ENCODE data around the gene CLCN3.

CLCN3 gene

GRCh38 chr4:169634975-169635374 lies 14.6 kb downstream of the CLCN3 start:
- Histone ChIP-seq H3K79me2 (peaks cover 6% of the 10 kb centered on the region), H3K4me1 (no peaks in the 10 kb centered on the region), H3K4me2 (ENCODE audit: low read length) (no peak overlapping the region), H3K27me3 (ENCODE audit: control insufficient read depth, insufficient read depth, low read length) (no peaks in the 10 kb centered on the region), H2AFZ (no peak overlapping the region), H3K27ac (no peak overlapping the region), H3K9me3 (ENCODE audit: control insufficient read depth, low read length) (no peaks in the 10 kb centered on the region), H3K36me3 (ENCODE audit: control insufficient read depth, insufficient read depth, low read length) (no peaks in the 10 kb centered on the region), H3K9ac (no peak overlapping the region), H3K4me3 (ENCODE audit: low read depth, low read length) (no peak overlapping the region)
- no peak for TF ChIP-seq CTCF (IDR thresholded peaks at IDR 0.05)

- Histone ChIP-seq H3K4me3 (ENCODE audit: low read depth, low read length) (no peak overlapping the region), H3K4me2 (ENCODE audit: low read length) (no peak overlapping the region), H3K9ac (no peak overlapping the region), H3K27me3 (ENCODE audit: control insufficient read depth, insufficient read depth, low read length) (no peaks in the 10 kb centered on the region), H2AFZ (no peak overlapping the region), H3K27ac (no peak overlapping the region), H3K9me3 (ENCODE audit: control insufficient read depth, low read length) (no peaks in the 10 kb centered on the region), H3K4me1 (no peaks in the 10 kb centered on the region), H3K36me3 (ENCODE audit: control insufficient read depth, insufficient read depth, low read length) (no peaks in the 10 kb centered on the region), H3K79me2 (peaks cover 6% of the 10 kb centered on the region)
- TF ChIP-seq CTCF (IDR thresholded peaks at IDR 0.05) = no peak
Observed at GRCh38 chr4:169640261-169640870, 20.0 kb downstream of the CLCN3 start.

GRCh38 chr4:169644802-169645201 lies 24.4 kb downstream of the CLCN3 start:
- no peak for TF ChIP-seq CTCF (IDR thresholded peaks at IDR 0.05)
- no peaks in the 10 kb centered on the region for H3K79me2 ChIP-seq
- H3K9me3 ChIP-seq (ENCODE audit: control insufficient read depth, low read length) = no peaks in the 10 kb centered on the region

GRCh38 chr4:169645627-169646026 lies 25.2 kb downstream of the CLCN3 start:
- Histone ChIP-seq H3K27ac (no peak overlapping the region), H3K36me3 (ENCODE audit: control insufficient read depth, insufficient read depth, low read length) (no peaks in the 10 kb centered on the region), H2AFZ (no peak overlapping the region), H3K4me2 (ENCODE audit: low read length) (no peak overlapping the region), H3K27me3 (ENCODE audit: control insufficient read depth, insufficient read depth, low read length) (no peaks in the 10 kb centered on the region), H3K79me2 (no peaks in the 10 kb centered on the region), H3K9me3 (ENCODE audit: control insufficient read depth, low read length) (no peaks in the 10 kb centered on the region), H3K4me1 (no peaks in the 10 kb centered on the region), H3K4me3 (ENCODE audit: low read depth, low read length) (no peak overlapping the region), H3K9ac (no peak overlapping the region)
- TF ChIP-seq CTCF (IDR thresholded peaks at IDR 0.05) = no peak

More at GRCh38 chr4:169644802-169645201, 24.4 kb downstream of the CLCN3 start:
- no peak overlapping the region for H3K4me3 ChIP-seq (ENCODE audit: low read depth, low read length)
- H3K4me1 ChIP-seq = no peaks in the 10 kb centered on the region
- H3K4me2 ChIP-seq (ENCODE audit: low read length) = no peak overlapping the region
- no peaks in the 10 kb centered on the region for H3K27me3 ChIP-seq (ENCODE audit: control insufficient read depth, insufficient read depth, low read length)
- H3K36me3 ChIP-seq (ENCODE audit: control insufficient read depth, insufficient read depth, low read length) = no peaks in the 10 kb centered on the region
- no peak overlapping the region for H2AFZ ChIP-seq
- no peak overlapping the region for H3K9ac ChIP-seq
- no peak overlapping the region for H3K27ac ChIP-seq

GRCh38 chr4:169649545-169650226 lies 29.3 kb downstream of the CLCN3 start:
- no peak for TF ChIP-seq CTCF (IDR thresholded peaks at IDR 0.05)
- Histone ChIP-seq H2AFZ (no peak overlapping the region), H3K9me3 (ENCODE audit: control insufficient read depth, low read length) (no peaks in the 10 kb centered on the region), H3K4me1 (no peaks in the 10 kb centered on the region), H3K9ac (no peak overlapping the region), H3K27me3 (ENCODE audit: control insufficient read depth, insufficient read depth, low read length) (no peaks in the 10 kb centered on the region), H3K79me2 (no peaks in the 10 kb centered on the region), H3K4me3 (ENCODE audit: low read depth, low read length) (no peak overlapping the region), H3K27ac (no peak overlapping the region), H3K4me2 (ENCODE audit: low read length) (no peak overlapping the region), H3K36me3 (ENCODE audit: control insufficient read depth, insufficient read depth, low read length) (no peaks in the 10 kb centered on the region)

All from parathyroid adenoma (tissue), 2 donors.